KOPT-K1 (cell line): ENCODE measurements around the gene TADA3.

Experiments
- H3K27ac ChIP-seq: fragments of 200-600 bp; sonication (generic); 2 replicates; pipeline ENCODE4 v1.5.1; 2016; ENCODE audit warnings: antibody characterized with exemption, mild to moderate bottlenecking, low read depth, low read length; ENCODE audit not compliant: poor library complexity, severe bottlenecking
- H3K36me3 ChIP-seq: fragments of 200-600 bp; sonication (generic); 2 replicates; pipeline ENCODE4 v1.5.1; 2017; ENCODE audit warnings: antibody characterized with exemption, mild to moderate bottlenecking, low read length, moderate library complexity; ENCODE audit not compliant: insufficient read depth
- H3K9me3 ChIP-seq: fragments of 200-600 bp; sonication (generic); 2 replicates; pipeline ENCODE4 v1.5.1; 2017; ENCODE audit warnings: antibody characterized with exemption, low read length, mild to moderate bottlenecking; ENCODE audit not compliant: insufficient read depth, poor library complexity, severe bottlenecking

TADA3 gene

DNA sequence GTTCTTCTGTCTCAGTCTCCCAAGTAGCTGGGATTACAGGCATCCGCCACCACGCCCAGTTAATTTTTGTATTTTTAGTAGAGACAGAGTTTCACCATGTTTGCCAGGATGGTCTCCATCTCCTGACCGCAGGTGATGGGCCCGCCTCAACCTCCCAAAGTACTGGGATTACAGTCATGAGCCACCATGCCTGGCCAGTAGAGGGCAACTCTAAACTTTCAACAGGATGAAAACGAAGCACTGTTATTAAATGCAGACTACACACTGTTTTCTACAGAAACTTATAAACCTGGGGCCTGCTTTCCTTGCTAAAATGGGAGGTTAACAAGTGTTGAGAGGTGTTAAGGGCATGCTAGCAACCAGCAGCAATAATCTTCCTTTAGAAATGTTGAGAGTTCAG lies 8.3 kb upstream of the TADA3 start:
- Histone ChIP-seq H3K36me3 (peaks cover 98% of the 10 kb centered on the region), H3K27ac (no peak overlapping the region), H3K9me3 (no peaks in the 10 kb centered on the region)

GRCh38 chr3:9797196-9797945 lies 5.1 kb upstream of the TADA3 start:
- no peak overlapping the region for H3K27ac ChIP-seq
- H3K36me3 ChIP-seq = peaks cover 82% of the 10 kb centered on the region
- H3K9me3 ChIP-seq = no peaks in the 10 kb centered on the region

DNA sequence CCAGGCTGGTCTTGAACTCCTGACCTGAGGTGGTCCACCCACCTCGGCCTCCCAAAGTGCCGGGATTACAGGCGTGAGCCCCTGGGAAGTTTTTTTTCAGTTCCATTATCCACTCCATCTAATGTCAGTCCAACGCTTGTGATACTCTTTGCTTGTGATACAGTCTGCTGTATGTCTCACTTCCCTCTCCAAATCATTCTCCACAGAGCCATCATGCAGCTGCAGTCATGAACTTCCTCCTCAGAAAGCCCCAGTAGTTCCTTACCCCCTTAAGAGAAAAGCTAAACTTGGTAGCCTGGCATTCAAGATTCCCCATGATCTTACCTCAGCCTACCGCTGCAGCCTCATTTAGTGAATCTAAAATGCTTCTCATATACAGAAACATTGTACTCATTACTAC lies 2.9 kb upstream of the TADA3 start:
- Histone ChIP-seq H3K27ac (no peak overlapping the region), H3K36me3 (peaks cover 70% of the 10 kb centered on the region), H3K9me3 (no peaks in the 10 kb centered on the region)

DNA sequence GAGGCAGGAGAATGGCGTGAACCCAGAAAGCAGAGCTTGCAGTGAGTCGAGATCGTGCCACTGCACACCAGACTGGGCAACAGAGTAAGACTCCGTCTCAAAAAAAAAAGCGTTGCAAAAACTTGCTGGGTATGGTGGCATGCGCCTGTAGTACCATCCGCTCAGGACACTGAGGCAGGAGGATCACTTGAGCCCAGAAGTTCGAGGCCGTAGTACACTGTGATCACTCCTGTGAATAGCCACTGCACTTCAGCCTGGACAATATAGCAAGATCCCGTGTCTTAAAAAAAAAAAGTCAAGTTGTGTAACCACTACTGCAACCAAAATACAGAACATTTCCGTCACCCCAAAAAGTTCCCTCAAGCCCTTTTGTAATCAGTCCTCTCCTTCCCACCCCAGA lies 2.1 kb upstream of the TADA3 start:
- H3K36me3 ChIP-seq = peaks cover 68% of the 10 kb centered on the region
- H3K27ac ChIP-seq = no peak overlapping the region
- H3K9me3 ChIP-seq = no peaks in the 10 kb centered on the region

GRCh38 chr3:9793161-9793781 lies 998 bp upstream of the TADA3 start:
- peak overlapping the region; percentile 93 for H3K27ac ChIP-seq
- H3K36me3 ChIP-seq = peaks cover 63% of the 10 kb centered on the region
- no peaks in the 10 kb centered on the region for H3K9me3 ChIP-seq

GRCh38 chr3:9791790-9792404 lies 376 bp downstream of the TADA3 start:
- Histone ChIP-seq H3K9me3 (no peaks in the 10 kb centered on the region), H3K27ac (peak overlapping the region; percentile 93), H3K36me3 (peaks cover 55% of the 10 kb centered on the region)

- Histone ChIP-seq H3K27ac (peak overlapping the region; percentile 93), H3K36me3 (peaks cover 56% of the 10 kb centered on the region), H3K9me3 (no peaks in the 10 kb centered on the region)
These were observed 1.1 kb downstream of the TADA3 start for GRCh38 chr3:9791127-9791526.

- Histone ChIP-seq H3K36me3 (peaks cover 62% of the 10 kb centered on the region), H3K9me3 (no peaks in the 10 kb centered on the region), H3K27ac (no peak overlapping the region)
These were observed 4.6 kb downstream of the TADA3 start for GRCh38 chr3:9787714-9788113.

GRCh38 chr3:9786825-9787669 lies 5.2 kb downstream of the TADA3 start:
- Histone ChIP-seq H3K36me3 (peaks cover 68% of the 10 kb centered on the region), H3K9me3 (no peaks in the 10 kb centered on the region), H3K27ac (no peak overlapping the region)

DNA sequence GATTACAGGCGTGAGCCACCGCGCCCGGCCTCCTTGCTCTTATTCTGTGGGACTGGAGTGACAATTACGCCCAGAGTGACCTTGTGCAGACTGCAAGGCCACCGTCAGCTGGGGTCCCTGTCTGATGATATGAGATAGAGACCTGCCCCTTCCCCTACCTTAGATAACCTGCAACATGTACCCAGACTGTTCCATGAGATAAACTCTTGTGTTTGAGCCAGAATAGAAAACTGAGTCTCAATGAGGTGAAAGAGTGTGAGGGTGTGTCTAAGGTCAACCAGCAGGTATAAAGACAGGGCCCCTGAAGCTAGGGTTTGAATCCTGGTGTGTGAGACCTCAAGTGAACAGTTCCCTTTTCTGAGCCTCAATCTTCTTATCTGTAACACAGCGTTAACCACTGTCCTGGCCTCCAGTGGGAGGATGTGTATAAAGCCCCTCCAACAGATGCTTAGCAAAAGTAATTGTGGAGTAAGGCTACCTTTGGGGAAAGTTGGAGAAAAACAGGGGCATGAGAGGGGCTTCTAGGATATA lies 6.0 kb downstream of the TADA3 start:
- peaks cover 76% of the 10 kb centered on the region for H3K36me3 ChIP-seq
- H3K27ac ChIP-seq = no peak overlapping the region

GRCh38 chr3:9785602-9786001 lies 6.7 kb downstream of the TADA3 start:
- Histone ChIP-seq H3K36me3 (peaks cover 74% of the 10 kb centered on the region), H3K9me3 (no peaks in the 10 kb centered on the region), H3K27ac (no peak overlapping the region)

More for the DNA sequence above, 6.0 kb downstream of the TADA3 start:
- H3K9me3 ChIP-seq = no peaks in the 10 kb centered on the region

DNA sequence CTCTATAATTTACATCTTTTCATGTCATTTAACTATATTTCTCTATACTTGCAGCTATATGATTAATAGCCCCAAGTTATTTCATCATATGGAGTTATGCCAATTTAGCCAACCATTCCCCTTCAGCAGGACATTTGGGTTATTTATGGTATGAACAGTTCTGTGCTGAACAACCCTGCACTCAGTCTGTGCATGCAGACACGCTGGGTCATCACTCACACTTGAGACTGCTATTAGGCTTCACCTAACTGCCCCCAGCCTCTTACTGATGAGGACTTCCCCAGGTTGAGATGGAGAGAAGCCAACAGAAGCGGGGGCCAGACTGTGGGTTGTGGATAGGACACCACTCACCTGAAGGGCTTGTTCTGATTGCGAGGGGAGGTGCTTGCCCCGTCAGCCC lies 7.3 kb downstream of the TADA3 start:
- Histone ChIP-seq H3K36me3 (peaks cover 68% of the 10 kb centered on the region), H3K27ac (no peak overlapping the region)

DNA sequence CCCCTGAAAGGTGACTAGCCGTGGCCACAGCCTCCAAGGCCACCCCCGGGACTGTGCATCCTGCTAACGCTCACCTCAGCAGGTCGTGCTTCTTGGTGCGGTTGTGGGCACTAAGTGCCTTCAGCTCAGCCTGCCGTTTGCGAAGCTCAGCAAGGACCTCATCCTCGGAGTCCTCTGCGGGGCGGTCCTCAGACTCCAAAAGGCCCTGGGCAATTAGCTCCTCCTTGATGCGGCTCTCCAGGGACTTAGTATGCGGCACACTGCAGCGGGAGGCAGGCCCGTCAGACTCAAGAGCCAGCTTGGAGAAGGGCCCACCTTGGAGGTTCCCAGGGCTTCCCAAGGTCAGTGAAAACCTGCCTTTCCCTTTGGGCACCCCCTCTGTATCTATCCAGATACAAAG lies 8.3 kb downstream of the TADA3 start:
- H3K36me3 ChIP-seq = peaks cover 60% of the 10 kb centered on the region

More for the DNA sequence above, 7.3 kb downstream of the TADA3 start:
- H3K9me3 ChIP-seq = no peaks in the 10 kb centered on the region

DNA sequence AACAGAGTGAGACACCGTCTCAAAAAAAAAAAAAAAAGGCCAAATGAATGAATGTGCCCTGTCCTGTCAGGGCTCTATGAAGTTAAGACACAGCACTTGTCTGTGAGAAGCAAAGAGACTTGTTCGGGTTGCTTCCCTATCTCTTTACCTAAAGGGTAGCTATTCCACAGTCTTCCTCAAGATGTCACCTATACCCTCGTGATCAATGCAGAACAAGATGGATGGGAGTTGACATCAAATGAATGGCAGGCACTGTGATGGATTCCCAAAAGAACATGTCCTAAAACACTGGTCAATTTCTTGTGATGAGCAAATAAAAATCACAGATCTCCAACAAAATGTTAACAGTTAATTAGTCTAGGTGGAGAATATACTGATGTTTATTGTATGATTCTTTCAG lies 9.5 kb downstream of the TADA3 start:
- H3K27ac ChIP-seq = no peak overlapping the region
- H3K36me3 ChIP-seq = peaks cover 58% of the 10 kb centered on the region
- no peaks in the 10 kb centered on the region for H3K9me3 ChIP-seq

More for the DNA sequence above, 8.3 kb downstream of the TADA3 start:
- no peaks in the 10 kb centered on the region for H3K9me3 ChIP-seq
- H3K27ac ChIP-seq = no peak overlapping the region
